Measurements from ENCODE around the gene SCN1A. TPM values are rescaled to one million over a fixed set of nuclear protein-coding genes. Genes with fewer than 3 reads are reported as not detected.

SCN1A gene
- total RNA-seq = 7.7 and 8.6 TPM in 2 replicates
- long read RNA-seq, partial matches to known transcripts = 2 of 3 reads
- long read RNA-seq, other reads (novel, unspliced or antisense) = 1 of 3 reads

GRCh38 chr2:166127217-166128155, at the start of gene SCN1A:
SCN1A (minus strand) TSS chr2:166128020; CDS start chr2:166073621, 54,399 bp downstream.
- Mint-ChIP-seq H3K36me3 (ENCODE audit: low read depth) (no peaks in the 10 kb centered on the region), H3K4me3 (peak within 1 kb of the TSS; percentile 84), H3K27me3 (ENCODE audit: low read depth) (no peaks in the 10 kb centered on the region), H3K9me3 (no peaks in the 10 kb centered on the region), H3K27ac (ENCODE audit: unreplicated experiment) (peak within 1 kb of the TSS; percentile 57), H3K4me1 (peaks cover 32% of the 10 kb centered on the region)
- peak; percentile 28 for DNase-seq (ENCODE audit: low read depth, low spot score)
- TF ChIP-seq, protein P1, sequence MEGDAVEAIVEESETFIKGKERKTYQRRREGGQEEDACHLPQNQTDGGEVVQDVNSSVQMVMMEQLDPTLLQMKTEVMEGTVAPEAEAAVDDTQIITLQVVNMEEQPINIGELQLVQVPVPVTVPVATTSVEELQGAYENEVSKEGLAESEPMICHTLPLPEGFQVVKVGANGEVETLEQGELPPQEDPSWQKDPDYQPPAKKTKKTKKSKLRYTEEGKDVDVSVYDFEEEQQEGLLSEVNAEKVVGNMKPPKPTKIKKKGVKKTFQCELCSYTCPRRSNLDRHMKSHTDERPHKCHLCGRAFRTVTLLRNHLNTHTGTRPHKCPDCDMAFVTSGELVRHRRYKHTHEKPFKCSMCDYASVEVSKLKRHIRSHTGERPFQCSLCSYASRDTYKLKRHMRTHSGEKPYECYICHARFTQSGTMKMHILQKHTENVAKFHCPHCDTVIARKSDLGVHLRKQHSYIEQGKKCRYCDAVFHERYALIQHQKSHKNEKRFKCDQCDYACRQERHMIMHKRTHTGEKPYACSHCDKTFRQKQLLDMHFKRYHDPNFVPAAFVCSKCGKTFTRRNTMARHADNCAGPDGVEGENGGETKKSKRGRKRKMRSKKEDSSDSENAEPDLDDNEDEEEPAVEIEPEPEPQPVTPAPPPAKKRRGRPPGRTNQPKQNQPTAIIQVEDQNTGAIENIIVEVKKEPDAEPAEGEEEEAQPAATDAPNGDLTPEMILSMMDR (conservative IDR thresholded peaks at IDR 0.05) = peak; percentile 80

DNA sequence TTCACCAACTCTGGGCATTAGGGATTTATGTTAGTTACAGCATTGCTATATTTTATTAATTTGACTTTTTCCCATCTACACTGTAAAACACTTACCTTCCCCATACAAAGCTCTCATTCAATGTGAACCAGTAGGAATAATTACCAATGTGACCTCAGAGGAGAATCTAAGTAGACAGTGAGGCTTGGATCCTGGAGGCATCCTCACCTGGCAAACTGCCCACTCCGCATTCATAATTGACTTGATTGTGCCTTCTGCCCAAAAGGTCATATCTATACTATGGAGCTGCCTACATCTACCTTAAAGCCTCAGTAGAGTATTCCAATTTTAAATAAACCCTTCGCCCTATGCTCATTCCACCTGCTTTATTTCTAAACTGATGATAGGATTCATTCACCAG, 45.4 kb upstream of the SCN1A start:
- no peaks in the 10 kb centered on the region for H3K4me1 Mint-ChIP-seq
- H3K9me3 Mint-ChIP-seq = no peaks in the 10 kb centered on the region
- no peak overlapping the region for H3K27ac Mint-ChIP-seq (ENCODE audit: unreplicated experiment)
- H3K36me3 Mint-ChIP-seq (ENCODE audit: low read depth) = no peaks in the 10 kb centered on the region
- TF ChIP-seq, protein P1 (conservative IDR thresholded peaks at IDR 0.05) = no peak
- H3K27me3 Mint-ChIP-seq (ENCODE audit: low read depth) = no peaks in the 10 kb centered on the region
- DNase-seq (ENCODE audit: low read depth, low spot score) = no peak
- H3K4me3 Mint-ChIP-seq = no peak overlapping the region

- no peaks in the 10 kb centered on the region for H3K9me3 Mint-ChIP-seq
- TF ChIP-seq, protein P1 (conservative IDR thresholded peaks at IDR 0.05) = no peak
- H3K27me3 Mint-ChIP-seq (ENCODE audit: low read depth) = no peaks in the 10 kb centered on the region
- H3K4me1 Mint-ChIP-seq = peaks cover 7% of the 10 kb centered on the region
- H3K4me3 Mint-ChIP-seq = no peak overlapping the region
- DNase-seq (ENCODE audit: low read depth, low spot score) = no peak
- H3K27ac Mint-ChIP-seq (ENCODE audit: unreplicated experiment) = no peak overlapping the region
- H3K36me3 Mint-ChIP-seq (ENCODE audit: low read depth) = no peaks in the 10 kb centered on the region
These were observed 43.4 kb upstream of the SCN1A start for GRCh38 chr2:166171216-166171615.

DNA sequence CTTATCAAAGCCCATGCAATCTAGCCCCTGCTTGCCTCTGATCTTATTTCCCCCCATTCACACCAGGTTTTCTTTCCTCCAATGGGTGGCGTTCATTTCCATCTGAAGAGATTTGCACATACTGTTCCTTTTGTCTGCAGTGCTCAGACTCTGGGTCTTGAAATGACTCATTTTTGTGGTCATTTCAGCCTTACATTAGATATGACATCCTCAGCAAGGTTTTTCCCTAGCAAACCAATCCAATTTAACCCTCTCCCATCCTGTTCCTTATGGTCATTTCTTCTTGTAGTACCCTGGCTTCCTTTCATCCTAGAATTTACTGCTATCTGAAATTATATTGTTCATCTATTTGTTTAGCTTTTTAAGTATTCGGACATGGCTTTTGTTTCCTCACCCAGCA, 42.5 kb upstream of the SCN1A start:
- Mint-ChIP-seq H3K9me3 (no peaks in the 10 kb centered on the region), H3K27ac (ENCODE audit: unreplicated experiment) (no peak overlapping the region)

GRCh38 chr2:166167449-166167848, 39.6 kb upstream of the SCN1A start:
- Mint-ChIP-seq H3K4me1 (peaks cover 7% of the 10 kb centered on the region), H3K9me3 (no peaks in the 10 kb centered on the region), H3K27ac (ENCODE audit: unreplicated experiment) (peak overlapping the region; percentile 73), H3K27me3 (ENCODE audit: low read depth) (no peaks in the 10 kb centered on the region), H3K36me3 (ENCODE audit: low read depth) (no peaks in the 10 kb centered on the region), H3K4me3 (no peak overlapping the region)
- TF ChIP-seq, protein P1 (conservative IDR thresholded peaks at IDR 0.05) = no peak
- no peak for DNase-seq (ENCODE audit: low read depth, low spot score)

More for the DNA sequence above, 42.5 kb upstream of the SCN1A start:
- Mint-ChIP-seq H3K27me3 (ENCODE audit: low read depth) (no peaks in the 10 kb centered on the region), H3K36me3 (ENCODE audit: low read depth) (no peaks in the 10 kb centered on the region), H3K4me1 (peaks cover 7% of the 10 kb centered on the region), H3K4me3 (no peak overlapping the region)
- DNase-seq (ENCODE audit: low read depth, low spot score) = no peak
- TF ChIP-seq, protein P1 (conservative IDR thresholded peaks at IDR 0.05) = no peak
